Psoas muscle (tissue), 8 donors: ENCODE measurements around the gene FRY. TPM values are rescaled to one million over a fixed set of nuclear protein-coding genes. Genes with fewer than 3 reads are reported as not detected.

Experiments
- ATAC-seq, 4 donors: fragments of 200-7000 bp; cut with Tn5 transposase; one replicate each; pipeline ENCODE4 v1.9.1; 2020; ENCODE audit warnings: moderate library complexity in 3 of 4, mild to moderate bottlenecking in 2 of 4
- DNase-seq, 2 donors: peaks; one replicate each; pipeline ENCODE4 v3.0.0-alpha.2; 2020
- H3K27ac ChIP-seq: fragments of 200-600 bp; one replicate; pipeline ENCODE4 v1.8.0; 2022
- H3K27me3 ChIP-seq, 3 donors: fragments of 200-600 bp in 1 of 3; one replicate each; pipeline versions ENCODE4 v1.6.1 to v1.8.0; 2013 to 2022; ENCODE audit warnings: low read length in 2 of 3, mild to moderate bottlenecking in 2 of 3, moderate library complexity in 1 of 3; ENCODE audit not compliant: insufficient read depth in 3 of 3
- H3K36me3 ChIP-seq, 2 donors: fragments of 200-600 bp in 1 of 2; one replicate each; pipeline versions ENCODE4 v1.6.1 to v1.8.0; 2013 to 2022; ENCODE audit warnings: low read depth in 1 of 2, mild to moderate bottlenecking in 1 of 2, moderate library complexity in 1 of 2; ENCODE audit not compliant: insufficient read depth in 1 of 2
- H3K4me1 ChIP-seq: fragments of 200-600 bp; one replicate; pipeline ENCODE4 v1.8.0; 2022
- H3K4me3 ChIP-seq: fragments of 200-600 bp; one replicate; pipeline ENCODE4 v1.8.0; 2022; ENCODE audit warnings: mild to moderate bottlenecking
- H3K9me3 ChIP-seq: fragments of 200-600 bp; one replicate; pipeline ENCODE4 v1.8.0; 2022
- whole genome bisulfite sequencing, 3 donors: extraction: QIAGEN DNeasy Blood & Tissue Kit; methylation state at CpG; one replicate each; pipeline versions ENCODE4 v1.1.6 to v1.1.7; 2013; 5-methylcytosine and 5-hydroxymethylcytosine counted together
- intact Hi-C, 2 donors: fragments of 100-400 bp; cut with DNase I; formaldehyde crosslinking; loops; one replicate each; pipeline versions ENCODE4 v1.11.0 to v1.14.2; 2022
- polyA plus RNA-seq, 3 donors: library from polyadenylated mRNA; stranded (reverse); fragments of 200-250 nt; gene quantifications; one replicate each; pipeline ENCODE4 v1.2.3, GENCODE V29; 2013
- total RNA-seq, 4 donors: library from RNA; stranded (reverse); fragmentation: NEBNext Ultra II Directional in 2 of 4; extraction: Animal tissue kit (Norgen Biotek cat#: 25700) in 2 of 4; gene quantifications; one replicate each; pipeline versions ENCODE4 v1.2.1 to v1.2.4, GENCODE V29; 2021 to 2023
- TF ChIP-seq, protein P1 (sequence below): fragments of 200-600 bp; IDR thresholded peaks from one replicate; pipeline ENCODE4 v1.8.0; 2022; ENCODE audit warnings: antibody characterized with exemption
- donor health status: healthy with polysubstance abuse.
- donor health status: DM: no; HTN: no; CAD: no; lungs with moderate emphysema.
- donor health status: Bipolar disorder and iron deficiency.
- donor health status: healthy.
- donor health status: DM: yes; HTN: yes; CAD: no.
- donor health status: DM: no; HTN: no; CAD: no.
- donor health status: DM: no; HTN: no; CAD: no.
- donor health status: DM: yes; HTN: yes; CAD: no.

The FRY gene
- total and polyA plus RNA-seq, 7 donors, result 7.1 to 56.9 (median 24.0) TPM

DNA sequence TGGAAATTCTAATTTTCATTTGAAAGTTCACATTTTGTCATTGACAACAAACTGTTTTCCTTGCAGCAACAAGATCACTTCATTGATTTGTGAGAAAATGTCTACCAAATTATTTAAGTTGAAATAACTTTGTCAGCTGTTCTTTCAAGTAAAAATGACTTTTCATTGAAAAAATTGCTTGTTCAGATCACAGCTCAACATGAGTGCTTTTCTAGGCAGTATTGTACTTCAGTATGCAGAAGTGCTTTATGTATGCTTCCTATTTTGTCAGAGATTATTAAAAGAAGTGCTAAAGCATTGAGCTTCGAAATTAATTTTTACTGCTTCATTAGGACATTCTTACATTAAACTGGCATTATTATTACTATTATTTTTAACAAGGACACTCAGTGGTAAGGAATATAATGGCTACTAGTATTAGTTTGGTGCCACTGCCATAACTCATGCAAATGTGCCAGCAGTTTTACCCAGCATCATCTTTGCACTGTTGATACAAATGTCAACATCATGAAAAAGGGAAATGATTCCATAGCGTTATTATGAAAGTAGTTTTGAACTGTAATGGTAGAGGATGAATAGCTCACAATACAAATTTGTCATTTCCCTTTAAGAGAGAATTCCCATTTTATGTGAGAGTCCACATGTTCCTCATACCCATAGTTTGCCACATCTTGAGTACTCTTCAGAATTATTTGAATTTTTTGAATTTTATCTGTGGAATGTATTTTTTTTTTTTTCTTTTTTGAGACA lies 286.3 kb downstream of the FRY start:
- ATAC-seq, result no peak
- intact Hi-C loops, result loop anchor here in 1 of 2 donors (10.0 kb wide), 1 partner anchor 303 kb away; no protein-coding TSS in a partner anchor
- TF ChIP-seq, protein P1, sequence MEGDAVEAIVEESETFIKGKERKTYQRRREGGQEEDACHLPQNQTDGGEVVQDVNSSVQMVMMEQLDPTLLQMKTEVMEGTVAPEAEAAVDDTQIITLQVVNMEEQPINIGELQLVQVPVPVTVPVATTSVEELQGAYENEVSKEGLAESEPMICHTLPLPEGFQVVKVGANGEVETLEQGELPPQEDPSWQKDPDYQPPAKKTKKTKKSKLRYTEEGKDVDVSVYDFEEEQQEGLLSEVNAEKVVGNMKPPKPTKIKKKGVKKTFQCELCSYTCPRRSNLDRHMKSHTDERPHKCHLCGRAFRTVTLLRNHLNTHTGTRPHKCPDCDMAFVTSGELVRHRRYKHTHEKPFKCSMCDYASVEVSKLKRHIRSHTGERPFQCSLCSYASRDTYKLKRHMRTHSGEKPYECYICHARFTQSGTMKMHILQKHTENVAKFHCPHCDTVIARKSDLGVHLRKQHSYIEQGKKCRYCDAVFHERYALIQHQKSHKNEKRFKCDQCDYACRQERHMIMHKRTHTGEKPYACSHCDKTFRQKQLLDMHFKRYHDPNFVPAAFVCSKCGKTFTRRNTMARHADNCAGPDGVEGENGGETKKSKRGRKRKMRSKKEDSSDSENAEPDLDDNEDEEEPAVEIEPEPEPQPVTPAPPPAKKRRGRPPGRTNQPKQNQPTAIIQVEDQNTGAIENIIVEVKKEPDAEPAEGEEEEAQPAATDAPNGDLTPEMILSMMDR, result no peak
- DNase-seq, result no peak
- 87 to 89% (median 88%) methylated on average over 2 of the region's 2 CpGs for WGBS, 3 donors
- H3K4me3 ChIP-seq, result no peak overlapping the region
- H3K4me1 ChIP-seq, result no peaks in the 10 kb centered on the region
- H3K36me3 ChIP-seq, result no peaks in the 10 kb centered on the region
- no peaks in the 10 kb centered on the region for H3K9me3 ChIP-seq
- H3K27ac ChIP-seq, result no peak overlapping the region
- no peaks in the 10 kb centered on the region for H3K27me3 ChIP-seq

GRCh38 chr13:32320528-32320927 lies 289.0 kb downstream of the FRY start:
- Histone ChIP-seq H3K27me3 (no peaks in the 10 kb centered on the region), H3K27ac (no peak overlapping the region), H3K9me3 (no peaks in the 10 kb centered on the region), H3K4me3 (no peak overlapping the region), H3K4me1 (no peaks in the 10 kb centered on the region), H3K36me3 (no peaks in the 10 kb centered on the region)
- 84 to 88% (median 88%) methylated on average over 4 of the region's 4 CpGs for WGBS, 3 donors
- no peak for DNase-seq
- intact Hi-C loops, result no loop called here
- TF ChIP-seq, protein P1, result no peak
- no peak for ATAC-seq

GRCh38 chr13:32323912-32324311 lies 292.3 kb downstream of the FRY start:
- TF ChIP-seq, protein P1, result no peak
- intact Hi-C loops, result no loop called here
- Histone ChIP-seq H3K27ac (no peak overlapping the region), H3K4me3 (no peak overlapping the region), H3K36me3 (no peaks in the 10 kb centered on the region), H3K4me1 (no peaks in the 10 kb centered on the region), H3K27me3 (no peaks in the 10 kb centered on the region), H3K9me3 (no peaks in the 10 kb centered on the region)
- no peak for DNase-seq
- no peak for ATAC-seq

GRCh38 chr13:32330441-32330840 lies 298.9 kb downstream of the FRY start:
- WGBS, 3 donors, result 92 to 96% (median 96%) methylated on average over 2 of the region's 2 CpGs
- TF ChIP-seq, protein P1, result no peak
- Histone ChIP-seq H3K36me3 (no peaks in the 10 kb centered on the region), H3K4me1 (no peaks in the 10 kb centered on the region), H3K4me3 (no peak overlapping the region), H3K27me3 (no peaks in the 10 kb centered on the region), H3K9me3 (no peaks in the 10 kb centered on the region), H3K27ac (no peak overlapping the region)
- ATAC-seq (no peak), DNase-seq (no peak)
- intact Hi-C loops, result no loop called here

- no peaks in the 10 kb centered on the region for H3K4me1 ChIP-seq
- no peaks in the 10 kb centered on the region for H3K27me3 ChIP-seq
- ATAC-seq (no peak), DNase-seq (no peak)
- no peak overlapping the region for H3K27ac ChIP-seq
- no peaks in the 10 kb centered on the region for H3K36me3 ChIP-seq
- H3K9me3 ChIP-seq, result no peaks in the 10 kb centered on the region
- TF ChIP-seq, protein P1, result no peak
- 92 to 97% (median 96%) methylated on average over 2 of the region's 2 CpGs for WGBS, 3 donors
- intact Hi-C loops, result no loop called here
- H3K4me3 ChIP-seq, result no peak overlapping the region
Measured at GRCh38 chr13:32334671-32335070, 303.1 kb downstream of the FRY start.
